ENCODE data around the gene MYO18B.
A peak's percentile ranks its signal among the peaks of the same experiment; 100 is the strongest.
"Not testable (repeated sequence)": the region's sequence is repeated elsewhere in the genome, so short reads cannot be mapped to it uniquely, and the experiment has no call there.

The MYO18B gene

GRCh38 chr22:25741692-25742626, at the start of gene MYO18B:
Gene MYO18B (plus strand): TSS chr22:25742188. CDS start chr22:25761093, 18,905 bp downstream.
- peak; percentile 15 for DNase-seq

- DNase-seq: no peak
Measured at GRCh38 chr22:25692397-25693267, 49.4 kb upstream of the MYO18B start.

DNA sequence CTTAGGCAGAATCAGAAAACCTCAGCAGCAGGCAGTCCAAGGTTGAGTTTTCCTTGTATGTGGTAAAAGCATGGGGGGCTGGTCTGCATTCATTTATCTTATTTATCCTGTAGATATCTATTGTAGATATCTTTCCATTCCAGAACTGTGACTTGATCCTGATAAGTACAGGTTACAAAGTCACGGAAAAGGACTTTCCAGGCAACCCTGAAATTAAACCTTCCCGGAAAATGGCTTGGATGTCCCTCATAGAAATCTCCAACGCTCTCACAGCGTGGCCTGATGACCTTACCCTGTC, 48.8 kb upstream of the MYO18B start:
- DNase-seq: no peak

DNA sequence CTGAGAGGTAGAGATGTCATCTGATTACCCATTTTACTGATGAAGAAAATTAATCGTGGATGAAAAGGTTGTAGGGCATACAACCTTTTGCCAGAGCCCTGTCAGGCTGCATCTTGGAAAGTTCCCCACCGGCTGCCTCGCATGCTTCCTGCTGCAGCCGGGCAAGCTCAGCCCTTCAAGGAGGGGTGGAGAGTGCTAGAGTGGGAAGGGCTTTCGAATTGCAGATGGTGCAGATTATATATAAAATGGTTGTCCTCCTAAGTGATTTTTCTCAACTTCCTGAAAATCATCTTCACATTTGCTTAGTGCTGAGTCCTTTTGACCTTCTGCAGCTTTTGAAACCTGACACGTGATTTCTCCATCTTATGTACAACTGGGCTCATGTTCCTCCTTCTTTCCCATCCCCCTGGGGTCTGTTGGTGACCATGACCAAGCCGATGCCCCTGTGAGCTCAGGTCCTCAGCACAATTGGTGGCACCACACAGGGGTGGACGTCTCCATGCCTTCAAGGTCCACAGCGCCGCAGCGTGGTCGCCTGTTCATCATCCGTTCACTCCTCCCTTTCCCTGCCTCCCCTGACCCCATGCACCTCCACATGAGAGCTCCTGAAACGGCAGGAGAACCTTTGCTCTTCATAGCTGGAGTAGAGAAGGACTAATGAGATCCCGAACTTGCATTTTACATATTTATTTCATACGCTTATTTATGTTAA, 47.6 kb upstream of the MYO18B start:
- DNase-seq: no peak

GRCh38 chr22:25695146-25695545, 46.8 kb upstream of the MYO18B start:
- DNase-seq: no peak

DNA sequence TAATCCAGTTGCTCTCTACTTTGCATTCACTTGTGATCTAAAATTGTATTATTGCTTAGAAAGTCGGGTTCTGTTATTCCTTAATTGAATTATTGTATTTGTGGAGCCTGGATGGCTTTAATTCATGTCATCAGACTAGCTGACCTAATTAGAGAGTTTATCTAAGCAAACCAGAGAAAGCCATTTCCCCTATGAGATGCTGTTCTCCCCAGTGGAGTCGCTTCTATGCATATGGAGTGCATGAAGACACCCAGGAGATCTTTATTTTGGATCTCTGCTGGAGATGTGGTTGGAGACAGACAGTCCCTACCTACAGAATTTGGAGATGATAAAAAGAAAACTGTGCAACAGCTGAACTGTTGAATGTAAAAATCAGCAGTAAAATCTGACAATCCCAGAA, 45.2 kb upstream of the MYO18B start:
- no peak for DNase-seq

DNA sequence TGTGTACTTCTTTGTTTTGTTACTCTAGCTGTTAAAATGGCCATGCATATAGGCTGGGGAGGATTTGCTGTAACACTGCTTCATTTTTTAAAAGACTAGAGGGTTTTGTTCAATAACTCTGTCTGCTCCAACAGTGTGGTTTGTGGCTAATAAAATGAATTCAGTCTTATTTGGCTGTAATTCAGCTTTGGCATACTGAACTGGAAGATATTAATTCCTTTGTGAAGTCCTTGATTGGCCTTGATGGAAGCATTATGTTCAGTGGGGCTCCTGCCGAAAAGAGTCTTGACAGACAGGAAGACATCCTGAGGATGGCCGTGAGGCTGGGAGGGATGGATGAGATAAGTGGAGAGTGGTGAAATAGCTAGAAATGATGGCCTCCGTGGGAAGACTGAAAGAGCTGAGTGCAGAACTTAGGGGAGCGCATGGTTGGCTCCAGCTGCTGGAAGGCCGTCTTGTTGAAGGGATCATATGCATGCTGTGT, 44.8 kb upstream of the MYO18B start:
- DNase-seq: no peak

- DNase-seq: no peak
Measured at GRCh38 chr22:25697978-25698377, 44.0 kb upstream of the MYO18B start.

DNA sequence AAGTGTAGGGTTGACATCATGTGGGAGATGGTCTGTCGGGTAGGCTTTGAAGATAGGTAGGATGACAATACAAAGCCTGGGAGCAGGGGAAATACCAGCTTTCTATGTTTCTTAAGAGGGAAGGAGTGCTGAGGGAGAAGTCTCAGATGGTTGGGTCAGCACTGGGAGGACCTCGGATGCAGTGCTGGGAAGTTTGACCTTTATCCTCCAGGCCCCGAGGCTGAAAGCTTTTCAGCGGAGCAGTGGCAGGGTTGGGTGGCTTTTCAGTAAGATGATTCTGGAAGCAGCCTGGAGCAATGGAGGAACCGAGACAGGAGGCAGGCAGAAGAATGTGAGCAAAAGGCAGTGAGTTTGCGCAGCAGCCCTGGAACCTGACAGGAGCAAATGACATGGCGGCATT, 43.5 kb upstream of the MYO18B start:
- no peak for DNase-seq

DNA sequence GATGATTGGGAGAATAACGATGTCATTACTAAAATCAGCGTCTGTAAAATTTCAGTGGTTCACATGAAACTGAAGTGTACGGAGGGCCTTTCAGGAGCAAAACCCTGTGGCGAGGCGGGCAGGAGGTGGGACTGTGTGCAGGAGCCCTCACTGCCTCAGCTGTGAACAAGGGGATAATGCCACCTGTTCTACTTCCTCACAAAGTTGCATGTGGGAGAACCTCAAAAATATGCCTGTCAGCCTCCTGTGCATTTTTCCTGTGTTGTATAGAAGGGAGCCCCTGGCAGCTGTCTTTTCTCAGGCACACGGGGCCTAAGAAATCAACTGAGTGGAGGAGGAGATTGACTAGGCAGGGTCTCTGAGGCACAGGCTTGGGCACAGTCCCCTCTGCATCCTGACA, 43.0 kb upstream of the MYO18B start:
- no peak for DNase-seq

- DNase-seq: no peak
Measured at GRCh38 chr22:25701056-25701780, 40.8 kb upstream of the MYO18B start.

- DNase-seq: peak; percentile 14
Measured at GRCh38 chr22:25702040-25702439, 39.9 kb upstream of the MYO18B start.

DNA sequence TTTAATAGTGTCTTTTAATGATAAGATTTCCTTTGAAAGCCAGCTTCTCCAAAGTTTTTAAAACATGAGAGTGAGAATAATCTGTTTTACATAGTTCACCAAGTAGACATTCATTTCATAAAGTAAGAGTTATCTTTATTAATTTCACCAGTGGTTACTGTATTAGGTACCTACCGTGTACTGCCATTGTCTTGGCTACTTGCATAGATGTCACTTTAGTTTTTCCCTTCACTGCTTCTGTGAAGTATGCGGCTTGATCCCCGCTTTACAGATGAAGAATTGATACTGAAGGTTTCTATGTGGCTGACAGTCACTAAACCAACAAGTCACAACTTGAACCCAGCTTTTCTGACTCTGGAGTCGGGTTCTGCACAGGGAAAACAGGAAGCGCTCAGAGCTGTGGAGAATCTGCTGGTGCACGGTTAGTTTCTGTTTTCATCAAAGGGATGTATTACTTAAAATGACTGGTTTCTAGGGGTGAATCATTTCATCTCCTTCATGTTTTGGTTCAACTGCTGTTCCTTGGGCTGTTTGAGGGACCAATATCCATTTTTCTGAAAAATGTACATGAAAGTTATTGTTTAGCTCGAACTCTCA, 39.3 kb upstream of the MYO18B start:
- DNase-seq: peak; percentile 30

DNA sequence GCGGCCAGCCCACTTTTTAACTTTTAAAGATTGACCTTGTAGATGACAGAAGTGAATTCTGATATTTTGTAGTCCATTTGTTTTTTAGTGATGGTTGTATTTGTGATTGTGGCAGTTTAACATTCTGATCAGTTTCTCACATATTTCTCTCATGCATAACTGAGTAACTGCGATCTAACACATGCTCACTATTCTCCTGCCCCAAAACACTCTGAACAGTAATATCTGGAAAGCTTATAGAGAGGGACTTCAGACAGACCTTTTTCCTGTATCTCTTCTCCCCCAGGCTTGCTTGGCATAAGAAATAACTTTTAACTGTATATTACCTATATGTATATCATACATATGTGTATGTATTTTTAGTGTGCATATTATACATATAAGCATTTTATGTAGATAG, 37.3 kb upstream of the MYO18B start:
- DNase-seq: no peak

DNA sequence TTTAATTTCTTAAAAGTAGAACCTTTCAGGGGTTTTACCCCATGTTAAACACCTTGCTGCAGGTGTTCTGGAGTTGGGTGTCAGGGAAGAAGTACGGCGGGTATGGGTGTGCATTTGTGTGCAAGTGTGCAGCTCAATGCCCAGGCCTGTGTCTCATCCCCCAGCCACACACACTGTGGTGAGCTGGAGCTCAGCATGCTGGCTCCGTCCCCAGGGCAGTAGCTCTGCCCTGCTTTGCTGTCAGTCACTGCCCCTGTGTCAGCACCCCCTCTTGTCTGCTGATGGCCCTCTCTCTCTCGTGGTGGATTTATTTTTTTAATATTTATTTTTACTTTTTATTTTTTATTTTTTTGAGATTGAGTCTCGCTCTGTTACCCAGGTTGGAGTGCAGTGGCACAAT, 35.8 kb upstream of the MYO18B start:
- no peak for DNase-seq

DNA sequence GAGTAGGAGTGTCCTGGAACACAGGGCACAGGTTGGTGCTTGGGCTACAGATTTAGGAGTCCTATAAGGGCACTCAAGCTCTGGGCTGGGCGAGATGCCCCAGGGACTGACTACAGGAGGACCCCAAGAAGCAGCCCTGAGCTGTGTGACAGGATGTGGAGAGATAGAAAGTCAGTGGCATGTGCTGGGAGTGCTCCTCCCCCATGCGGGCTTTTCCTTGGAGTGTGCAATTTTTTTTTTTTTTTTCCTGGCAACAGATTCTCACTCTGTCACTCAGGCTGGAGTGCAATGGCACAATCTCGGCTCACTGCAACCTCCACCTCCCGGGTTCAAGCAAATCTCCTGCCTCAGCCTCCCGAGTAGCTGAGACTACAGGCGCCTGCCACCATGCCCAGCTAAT, 33.6 kb upstream of the MYO18B start:
- not testable (repeated sequence) for DNase-seq

- DNase-seq: no peak
Measured at GRCh38 chr22:25709758-25710157, 32.2 kb upstream of the MYO18B start.

- no peak for DNase-seq
Measured at GRCh38 chr22:25710501-25710900, 31.5 kb upstream of the MYO18B start.

DNA sequence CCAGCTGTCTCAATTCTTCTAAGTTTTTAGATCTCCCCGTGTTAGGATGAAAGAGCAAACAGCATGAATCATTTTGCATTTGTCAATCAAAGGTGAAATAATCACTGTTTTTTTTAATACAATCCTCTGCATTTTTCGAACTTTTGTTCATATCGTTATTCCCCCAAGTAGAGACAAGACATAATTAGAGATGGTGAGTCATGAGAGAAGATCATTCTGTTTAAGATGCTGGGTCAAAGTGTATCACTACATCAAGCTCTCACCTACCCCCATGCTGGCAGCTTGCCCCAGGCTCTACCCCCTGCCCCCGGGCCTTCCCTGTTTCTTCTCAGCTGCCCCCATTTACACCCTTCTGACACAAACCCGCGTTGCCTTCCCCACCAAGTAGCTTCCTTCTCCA, 30.5 kb upstream of the MYO18B start:
- DNase-seq: no peak

GRCh38 chr22:25712661-25713400, 29.2 kb upstream of the MYO18B start:
- no peak for DNase-seq

- no peak for DNase-seq
Measured at GRCh38 chr22:25714070-25714469, 27.9 kb upstream of the MYO18B start.
